Left forelimb (tissue), 1 donor: ENCODE measurements around the gene VAV3.

Source experiments
- DNase-seq: peaks from one replicate; pipeline ENCODE4 v3.0.0-alpha.2; 2018; ENCODE audit warnings: low spot score

The VAV3 gene

GRCh38 chr1:107972391-107973180 is 7.6 kb upstream of the VAV3 start:
- no peak for DNase-seq

- no peak for DNase-seq
Measured at GRCh38 chr1:107966550-107966949, 1.6 kb upstream of the VAV3 start.

DNA sequence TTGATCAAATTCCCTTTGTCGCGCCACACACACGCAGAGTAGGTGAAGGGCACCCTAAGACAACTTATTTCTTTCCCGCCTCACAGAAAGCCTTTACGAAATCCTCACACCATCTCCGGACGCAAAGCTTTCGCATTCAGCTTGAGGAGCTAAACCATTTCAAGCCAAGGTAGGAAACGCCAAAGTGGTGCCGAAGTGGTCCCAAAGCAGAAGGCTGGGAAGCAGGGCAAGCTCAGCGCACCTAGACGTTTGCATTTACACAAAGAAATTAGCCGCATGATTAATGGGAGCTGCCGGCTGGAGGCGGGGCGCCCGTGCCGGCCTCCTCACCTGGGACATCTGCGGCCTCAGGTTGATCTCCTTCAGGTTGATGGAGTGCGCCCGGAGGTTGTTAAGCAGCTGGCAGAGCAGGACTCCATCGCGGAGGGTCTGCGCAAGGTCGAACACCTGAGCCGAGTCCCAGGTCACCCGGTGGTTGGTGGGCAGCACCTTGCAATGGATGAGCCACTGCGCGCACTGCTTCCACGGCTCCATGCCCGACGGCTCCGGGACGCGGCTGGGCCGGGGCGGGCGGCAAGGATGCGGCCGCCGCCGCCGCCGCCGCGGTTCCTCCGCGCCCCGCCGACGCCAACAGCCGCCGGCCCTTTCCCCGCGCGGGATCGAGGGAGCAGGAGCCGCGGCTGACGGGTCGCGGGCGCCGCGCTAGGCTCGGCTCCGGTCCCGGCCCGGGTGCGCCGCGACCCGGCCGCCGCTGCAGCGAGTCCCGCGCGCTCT is 457 bp downstream of the VAV3 start:
- DNase-seq = no peak

DNA sequence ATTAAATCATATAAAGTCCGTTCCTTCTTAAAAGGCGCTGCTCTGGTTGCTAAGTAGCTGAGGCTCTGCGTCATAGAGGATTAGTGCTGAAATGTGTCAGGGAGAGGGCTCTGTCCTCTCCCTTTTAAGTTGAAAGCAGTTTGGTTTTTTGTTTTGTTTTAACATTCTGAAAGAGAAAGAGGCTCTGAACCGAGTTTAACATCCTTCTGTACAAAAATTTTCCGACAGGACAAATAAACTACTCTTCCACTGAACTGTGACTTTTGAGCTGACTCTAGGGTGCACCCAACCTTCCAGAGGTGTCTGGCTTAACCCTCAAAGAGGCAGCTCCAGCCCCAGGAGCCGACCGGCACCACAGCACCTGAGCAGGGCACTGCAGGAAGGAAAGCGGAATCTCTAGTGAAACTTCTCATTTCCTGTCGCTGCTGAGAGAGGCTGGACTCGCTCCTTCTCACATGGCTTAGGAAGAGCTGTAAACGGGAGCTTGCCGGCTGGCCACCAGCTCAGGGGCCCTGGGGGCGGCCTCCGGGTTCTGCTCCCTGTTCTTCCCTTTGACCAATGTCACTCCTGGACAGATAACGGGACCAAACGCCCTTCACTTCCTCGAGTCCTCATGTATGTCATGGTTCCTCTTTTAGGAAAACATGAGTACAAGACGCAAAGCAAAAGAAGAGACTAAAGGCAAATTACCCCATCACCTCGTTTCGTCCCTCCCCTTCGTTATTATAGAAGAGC is 1.2 kb downstream of the VAV3 start:
- DNase-seq = peak; percentile 71

GRCh38 chr1:107963008-107963407 is 2.0 kb downstream of the VAV3 start:
- no peak for DNase-seq

GRCh38 chr1:107954719-107955415 is 10.1 kb downstream of the VAV3 start:
- no peak for DNase-seq

- DNase-seq = no peak
Measured at GRCh38 chr1:107954126-107954525, 10.9 kb downstream of the VAV3 start.

GRCh38 chr1:107953556-107953955 is 11.4 kb downstream of the VAV3 start:
- DNase-seq = no peak

- DNase-seq = no peak
Measured at GRCh38 chr1:107952989-107953388, 12.0 kb downstream of the VAV3 start.

DNA sequence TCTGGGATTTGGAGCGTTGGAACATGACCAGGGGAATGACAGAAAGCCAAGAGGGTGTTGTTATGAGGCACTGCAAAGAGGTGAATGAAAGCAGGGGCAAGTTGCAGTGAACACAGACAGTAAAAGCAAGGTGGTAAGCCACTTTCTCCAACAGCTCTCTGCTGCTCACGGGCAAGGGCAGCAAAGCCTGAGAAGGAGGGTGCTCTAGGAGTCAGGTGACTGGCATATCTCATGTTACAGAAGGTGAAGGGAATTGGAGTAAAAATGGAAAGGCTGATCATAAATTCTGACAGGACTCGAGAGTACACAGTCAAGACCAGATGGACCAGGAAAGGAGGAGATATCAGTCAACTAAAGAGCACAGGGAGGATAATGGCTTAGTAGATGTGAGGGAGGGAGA is 14.5 kb downstream of the VAV3 start:
- no peak for DNase-seq

- DNase-seq = no peak
Measured at GRCh38 chr1:107949467-107950253, 15.3 kb downstream of the VAV3 start.

- DNase-seq = no peak
Measured at GRCh38 chr1:107946794-107947193, 18.2 kb downstream of the VAV3 start.

- no peak for DNase-seq
Measured at GRCh38 chr1:107943694-107944093, 21.3 kb downstream of the VAV3 start.

DNA sequence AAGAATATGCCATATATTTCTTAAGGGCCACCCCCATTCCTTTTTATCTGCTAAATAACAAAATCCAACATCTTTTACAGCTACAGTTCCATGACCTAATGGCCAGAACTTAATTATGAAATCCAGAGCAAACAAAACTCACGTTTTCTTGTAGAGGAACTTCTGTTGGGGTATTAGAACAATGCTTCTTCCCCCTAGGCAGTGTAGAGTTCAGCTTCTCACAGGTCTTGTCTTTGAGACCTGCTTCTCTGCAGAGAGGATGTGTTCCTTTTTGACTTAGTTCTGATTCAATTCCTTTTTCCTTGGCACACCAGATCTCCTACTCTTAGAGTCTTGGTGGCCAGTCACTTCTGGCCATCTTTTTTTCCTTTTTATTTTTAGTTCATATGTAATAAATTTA is 22.2 kb downstream of the VAV3 start:
- DNase-seq = no peak

DNA sequence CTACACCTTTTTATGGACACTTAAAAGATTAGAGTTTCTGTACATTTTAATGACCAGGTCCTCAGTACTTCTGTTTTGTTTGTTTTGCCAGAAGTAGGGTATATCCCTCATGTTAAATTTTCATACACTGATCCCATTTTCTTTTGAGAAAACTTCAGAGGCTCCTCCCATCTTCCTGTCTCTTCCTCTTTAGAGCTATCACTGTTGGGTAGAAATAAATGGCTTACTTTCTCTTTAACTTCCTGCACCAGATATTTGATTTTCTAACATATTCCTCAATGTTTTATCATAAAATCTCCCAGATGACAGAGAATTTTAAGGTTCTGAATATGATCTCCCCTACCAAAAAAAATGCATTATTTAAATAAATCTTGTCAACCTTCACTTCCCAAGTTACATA is 23.4 kb downstream of the VAV3 start:
- DNase-seq = no peak

DNA sequence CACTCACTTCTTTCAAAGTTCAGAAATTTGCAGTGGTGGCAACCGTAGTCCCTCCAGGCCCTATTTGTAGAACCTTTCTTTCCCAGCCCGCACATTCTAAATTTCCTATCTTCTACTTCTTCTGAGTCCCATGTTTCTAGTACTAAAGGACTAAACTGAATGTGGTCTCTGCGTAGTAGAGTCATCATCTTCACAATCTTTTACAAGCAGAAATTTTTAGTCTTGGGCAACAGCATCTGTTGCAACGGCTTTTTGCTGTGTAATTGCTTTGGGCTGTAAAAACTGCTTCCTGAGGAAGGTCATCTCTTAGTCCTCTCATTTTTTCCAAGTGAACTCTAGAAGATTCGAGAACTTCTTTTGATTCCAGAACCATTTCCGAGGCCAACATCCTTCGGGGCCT is 23.9 kb downstream of the VAV3 start:
- DNase-seq = no peak

DNA sequence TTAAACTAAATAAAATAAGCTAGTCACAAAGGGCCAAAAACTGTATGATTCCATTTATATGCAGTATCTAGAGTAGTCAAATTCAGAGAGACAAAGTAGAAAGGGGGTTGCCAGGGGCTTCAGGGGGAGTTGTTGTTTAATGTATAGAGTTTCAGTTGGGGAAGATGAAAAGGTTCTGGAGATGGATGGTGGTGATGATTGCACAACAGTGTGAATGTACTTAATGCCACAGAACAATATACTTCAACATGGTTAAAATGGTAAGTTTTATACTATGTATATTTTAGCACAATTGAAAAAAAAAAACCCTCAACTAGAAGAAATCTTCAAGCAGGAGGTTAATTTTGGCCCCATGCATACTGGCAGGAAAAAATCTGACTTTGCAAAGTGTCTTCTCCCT is 24.3 kb downstream of the VAV3 start:
- no peak for DNase-seq

GRCh38 chr1:107940017-107940577 is 24.9 kb downstream of the VAV3 start:
- no peak for DNase-seq

- DNase-seq = no peak
Measured at GRCh38 chr1:107939256-107939655, 25.7 kb downstream of the VAV3 start.

GRCh38 chr1:107936498-107937481 is 28.2 kb downstream of the VAV3 start:
- no peak for DNase-seq
